Central memory CD8-positive, alpha-beta T cell (primary cell): ENCODE results near the gene CAMTA1.

Experiments
- ATAC-seq: fragments of 150-1000 bp; cut with Tn5 transposase; replicated peaks from 2 replicates; pipeline ENCODE4 v1.10.0; 2022; ENCODE audit warnings: mild to moderate bottlenecking, moderate FRiP score, moderate number of reproducible peaks; ENCODE audit not compliant: poor library complexity, severe bottlenecking; ENCODE audit errors: extremely low read depth
- DNase-seq, 2 donors: peaks; one replicate each; pipeline ENCODE4 v3.0.0; 2021; ENCODE audit warnings: low spot score in 2 of 2
- H3K27ac Mint-ChIP-seq: one replicate; pipeline ENCODE4 v1.8.0; 2022; ENCODE audit warnings: low read depth, mild to moderate bottlenecking, moderate library complexity, mixed read lengths
- H3K27me3 Mint-ChIP-seq: one replicate; pipeline ENCODE4 v1.8.0; 2022; ENCODE audit warnings: mixed read lengths
- H3K36me3 Mint-ChIP-seq: one replicate; pipeline ENCODE4 v1.8.0; 2022; ENCODE audit warnings: mild to moderate bottlenecking, moderate library complexity, mixed read lengths; ENCODE audit not compliant: insufficient read depth
- H3K4me1 Mint-ChIP-seq: one replicate; pipeline ENCODE4 v1.8.0; 2022; ENCODE audit warnings: mixed read lengths
- H3K4me3 Mint-ChIP-seq: one replicate; pipeline ENCODE4 v1.8.0; 2022; ENCODE audit warnings: mild to moderate bottlenecking, moderate library complexity, mixed read lengths
- H3K9me3 Mint-ChIP-seq: one replicate; pipeline ENCODE4 v1.8.0; 2022; ENCODE audit warnings: mixed read lengths

The CAMTA1 gene

GRCh38 chr1:7068552-7068951 is 283.3 kb downstream of the CAMTA1 start:
- no peaks in the 10 kb centered on the region for H3K4me1 Mint-ChIP-seq
- ATAC-seq (no peak), DNase-seq (no peak)
- H3K9me3 Mint-ChIP-seq = no peaks in the 10 kb centered on the region
- no peaks in the 10 kb centered on the region for H3K36me3 Mint-ChIP-seq
- no peak overlapping the region for H3K4me3 Mint-ChIP-seq
- H3K27me3 Mint-ChIP-seq = peaks cover 21% of the 10 kb centered on the region
- no peak overlapping the region for H3K27ac Mint-ChIP-seq

- ATAC-seq (no peak), DNase-seq (no peak)
- Mint-ChIP-seq H3K27ac (no peak overlapping the region), H3K36me3 (no peaks in the 10 kb centered on the region), H3K9me3 (no peaks in the 10 kb centered on the region), H3K4me1 (no peaks in the 10 kb centered on the region), H3K27me3 (peaks cover 22% of the 10 kb centered on the region), H3K4me3 (no peak overlapping the region)
Measured at GRCh38 chr1:7069931-7070330, 284.7 kb downstream of the CAMTA1 start.

DNA sequence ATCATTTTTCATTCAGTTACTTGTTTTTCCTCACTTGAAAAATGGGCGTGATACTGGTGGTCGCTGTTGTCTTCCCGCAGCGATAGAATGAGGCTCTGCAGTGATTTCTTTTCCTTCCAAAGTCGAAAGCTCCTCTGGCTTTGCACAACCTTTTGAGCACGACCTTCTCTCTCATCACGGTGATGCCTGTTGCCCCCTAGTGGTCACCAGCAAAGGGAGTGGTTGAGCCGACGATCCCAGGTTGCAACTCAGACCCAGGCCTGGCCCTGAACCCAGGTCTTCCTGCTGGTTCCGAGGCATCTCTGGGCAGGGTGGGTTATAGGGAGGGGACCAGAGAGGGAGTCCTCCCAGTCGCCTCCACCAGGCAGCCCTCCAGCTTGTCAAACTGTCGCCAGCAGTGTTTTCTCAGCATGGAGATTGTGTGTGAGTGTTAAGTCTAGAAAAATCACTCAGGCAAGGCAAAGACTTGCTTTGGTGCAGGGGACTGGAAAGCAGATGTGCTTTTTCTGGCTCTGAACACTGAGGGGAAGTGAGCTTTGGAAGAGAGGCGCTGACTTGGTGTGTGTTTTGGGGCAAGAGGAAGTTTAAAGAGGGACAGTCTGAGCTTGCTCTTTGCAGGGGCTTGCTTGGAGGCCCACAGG is 285.3 kb downstream of the CAMTA1 start:
- H3K4me1 Mint-ChIP-seq = no peaks in the 10 kb centered on the region
- DNase-seq (peak; percentile 16 to 22), ATAC-seq (no peak)
- no peak overlapping the region for H3K4me3 Mint-ChIP-seq
- H3K27me3 Mint-ChIP-seq = peaks cover 28% of the 10 kb centered on the region
- peaks cover 3% of the 10 kb centered on the region for H3K9me3 Mint-ChIP-seq
- no peak overlapping the region for H3K27ac Mint-ChIP-seq
- no peaks in the 10 kb centered on the region for H3K36me3 Mint-ChIP-seq

DNA sequence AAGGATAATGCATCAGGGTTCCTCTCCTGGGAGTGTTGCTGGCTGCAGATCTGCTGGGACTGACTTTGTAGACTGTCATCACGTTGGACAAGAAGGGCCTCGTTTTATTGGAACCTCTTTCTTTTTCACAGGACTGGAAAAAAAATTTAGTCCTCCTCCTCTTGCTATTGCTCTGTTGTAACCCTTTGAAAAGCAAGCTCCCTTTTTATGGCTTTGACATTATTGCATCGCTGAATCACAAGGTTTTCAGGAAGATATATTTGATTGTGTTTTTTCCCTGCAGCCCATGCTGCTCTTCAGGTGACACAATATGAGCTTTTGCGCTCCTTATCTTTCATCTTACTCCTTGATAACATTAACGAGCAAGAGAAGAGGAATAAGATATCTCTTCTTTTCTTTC is 290.9 kb downstream of the CAMTA1 start:
- peaks cover 5% of the 10 kb centered on the region for H3K9me3 Mint-ChIP-seq
- no peaks in the 10 kb centered on the region for H3K4me1 Mint-ChIP-seq
- no peak overlapping the region for H3K27ac Mint-ChIP-seq
- H3K4me3 Mint-ChIP-seq = no peak overlapping the region
- DNase-seq = no peak
- no peak for ATAC-seq
- peaks cover 34% of the 10 kb centered on the region for H3K27me3 Mint-ChIP-seq
- H3K36me3 Mint-ChIP-seq = no peaks in the 10 kb centered on the region

- DNase-seq (no peak), ATAC-seq (no peak)
- Mint-ChIP-seq H3K4me3 (no peak overlapping the region), H3K4me1 (no peaks in the 10 kb centered on the region), H3K27me3 (peaks cover 34% of the 10 kb centered on the region), H3K36me3 (no peaks in the 10 kb centered on the region), H3K9me3 (peaks cover 5% of the 10 kb centered on the region), H3K27ac (no peak overlapping the region)
Measured at GRCh38 chr1:7076572-7076971, 291.3 kb downstream of the CAMTA1 start.

GRCh38 chr1:7077136-7077535 is 291.9 kb downstream of the CAMTA1 start:
- Mint-ChIP-seq H3K9me3 (peaks cover 5% of the 10 kb centered on the region), H3K27ac (no peak overlapping the region), H3K4me1 (no peaks in the 10 kb centered on the region), H3K27me3 (peaks cover 32% of the 10 kb centered on the region), H3K36me3 (no peaks in the 10 kb centered on the region), H3K4me3 (no peak overlapping the region)
- ATAC-seq (no peak), DNase-seq (no peak)

DNA sequence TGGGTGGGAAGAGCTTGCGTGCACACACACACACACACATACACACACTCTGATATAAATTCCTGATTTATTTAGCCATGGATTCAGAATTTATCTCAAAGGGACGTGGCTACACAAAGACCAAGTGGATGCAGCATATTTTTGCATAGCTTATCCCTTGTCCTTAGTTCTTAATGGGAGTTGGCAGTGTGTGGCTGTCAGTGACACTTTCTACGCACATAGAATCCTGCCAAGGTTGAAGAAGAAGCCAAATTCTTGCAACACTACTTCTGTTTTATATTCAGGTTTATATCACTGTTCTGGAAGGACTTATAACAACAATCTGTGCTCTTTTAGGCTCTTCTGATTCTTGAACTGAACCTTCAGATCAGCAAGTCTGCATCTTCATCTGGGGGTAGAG is 292.7 kb downstream of the CAMTA1 start:
- Mint-ChIP-seq H3K9me3 (peaks cover 5% of the 10 kb centered on the region), H3K27ac (no peak overlapping the region), H3K4me1 (no peaks in the 10 kb centered on the region), H3K36me3 (no peaks in the 10 kb centered on the region), H3K4me3 (no peak overlapping the region), H3K27me3 (peaks cover 26% of the 10 kb centered on the region)
- no peak for ATAC-seq
- DNase-seq = no peak

DNA sequence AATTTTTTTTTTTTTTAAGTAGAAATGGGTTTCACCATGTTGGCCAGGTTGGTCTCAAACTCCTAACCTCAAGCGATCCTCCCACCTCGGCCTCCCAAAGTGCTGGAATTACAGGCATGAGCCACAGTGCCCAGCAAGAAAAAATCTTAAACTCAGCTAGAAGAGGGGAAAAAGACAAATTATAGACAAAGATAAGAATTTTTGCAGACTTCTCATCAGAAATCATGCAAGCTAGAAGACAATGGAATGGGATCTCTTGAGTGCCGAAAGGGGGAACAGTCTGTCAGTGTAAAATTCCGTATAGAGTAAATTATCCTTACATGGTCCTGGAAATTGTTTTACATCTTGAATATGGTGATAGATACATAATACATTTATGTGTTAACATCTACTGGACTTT is 294.4 kb downstream of the CAMTA1 start:
- Mint-ChIP-seq H3K4me3 (no peak overlapping the region), H3K9me3 (peaks cover 5% of the 10 kb centered on the region), H3K27ac (no peak overlapping the region), H3K4me1 (no peaks in the 10 kb centered on the region), H3K36me3 (no peaks in the 10 kb centered on the region), H3K27me3 (peaks cover 27% of the 10 kb centered on the region)
- no peak for DNase-seq
- no peak for ATAC-seq

GRCh38 chr1:7084232-7084894 is 299.1 kb downstream of the CAMTA1 start:
- H3K36me3 Mint-ChIP-seq = no peaks in the 10 kb centered on the region
- no peak overlapping the region for H3K4me3 Mint-ChIP-seq

GRCh38 chr1:7085521-7085920 is 300.3 kb downstream of the CAMTA1 start:
- H3K27me3 Mint-ChIP-seq = peaks cover 14% of the 10 kb centered on the region
- no peak for ATAC-seq
- H3K4me1 Mint-ChIP-seq = no peaks in the 10 kb centered on the region
- H3K4me3 Mint-ChIP-seq = no peak overlapping the region
- no peaks in the 10 kb centered on the region for H3K9me3 Mint-ChIP-seq
- no peak overlapping the region for H3K27ac Mint-ChIP-seq
- no peaks in the 10 kb centered on the region for H3K36me3 Mint-ChIP-seq
- no peak for DNase-seq

More at GRCh38 chr1:7084232-7084894, 299.1 kb downstream of the CAMTA1 start:
- no peaks in the 10 kb centered on the region for H3K9me3 Mint-ChIP-seq
- no peak overlapping the region for H3K27ac Mint-ChIP-seq
- ATAC-seq (no peak), DNase-seq (no peak)
- no peaks in the 10 kb centered on the region for H3K4me1 Mint-ChIP-seq
- H3K27me3 Mint-ChIP-seq = peaks cover 7% of the 10 kb centered on the region

- no peaks in the 10 kb centered on the region for H3K36me3 Mint-ChIP-seq
- DNase-seq = no peak
- peaks cover 20% of the 10 kb centered on the region for H3K27me3 Mint-ChIP-seq
- H3K27ac Mint-ChIP-seq = no peak overlapping the region
- no peak overlapping the region for H3K4me3 Mint-ChIP-seq
- ATAC-seq = no peak
- H3K4me1 Mint-ChIP-seq = no peaks in the 10 kb centered on the region
- H3K9me3 Mint-ChIP-seq = no peaks in the 10 kb centered on the region
Measured at GRCh38 chr1:7086106-7086505, 300.9 kb downstream of the CAMTA1 start.

GRCh38 chr1:7087888-7088287 is 302.6 kb downstream of the CAMTA1 start:
- ATAC-seq (no peak), DNase-seq (no peak)

GRCh38 chr1:7089497-7089896 is 304.2 kb downstream of the CAMTA1 start:
- ATAC-seq (no peak), DNase-seq (no peak)
- no peaks in the 10 kb centered on the region for H3K4me1 Mint-ChIP-seq
- H3K27me3 Mint-ChIP-seq = peaks cover 14% of the 10 kb centered on the region
- no peak overlapping the region for H3K4me3 Mint-ChIP-seq
- no peaks in the 10 kb centered on the region for H3K36me3 Mint-ChIP-seq
- H3K9me3 Mint-ChIP-seq = no peaks in the 10 kb centered on the region
- H3K27ac Mint-ChIP-seq = no peak overlapping the region

More at GRCh38 chr1:7087888-7088287, 302.6 kb downstream of the CAMTA1 start:
- Mint-ChIP-seq H3K27me3 (peaks cover 19% of the 10 kb centered on the region), H3K27ac (no peak overlapping the region), H3K4me1 (no peaks in the 10 kb centered on the region), H3K4me3 (no peak overlapping the region), H3K9me3 (no peaks in the 10 kb centered on the region), H3K36me3 (no peaks in the 10 kb centered on the region)
